ENCODE data around the gene LRRC8B. TPM values are rescaled to one million over a fixed set of nuclear protein-coding genes. Genes with fewer than 3 reads are reported as not detected.
A peak's percentile ranks its signal among the peaks of the same experiment; 100 is the strongest.
"Not testable (repeated sequence)": the region's sequence is repeated elsewhere in the genome, so short reads cannot be mapped to it uniquely, and the experiment has no call there.

The LRRC8B gene
- total RNA-seq, 2 experiments from 2014 or later = 11.8 to 13.0 TPM

DNA sequence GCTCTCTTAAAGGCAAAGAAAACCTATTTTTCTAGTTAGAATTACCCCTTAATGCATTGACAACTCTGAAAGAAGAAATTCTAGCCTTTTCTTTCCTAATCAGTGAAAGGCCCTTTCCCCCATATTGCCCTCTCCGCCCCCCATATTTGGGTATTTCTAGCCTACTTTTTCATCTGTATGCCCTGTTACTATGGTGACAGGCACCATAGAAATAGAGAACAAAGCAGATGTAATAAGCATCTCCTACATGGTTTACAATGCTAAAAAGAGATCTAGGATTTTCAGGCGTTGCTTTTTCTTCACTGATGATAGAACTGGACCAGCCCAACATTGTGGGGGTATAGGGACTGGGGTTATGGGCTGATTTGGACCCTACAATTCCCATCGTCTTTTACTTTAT, 14.5 kb downstream of the LRRC8B start:
- Mint-ChIP-seq H3K9me3 (ENCODE audit: insufficient read depth) (no peaks in the 10 kb centered on the region), H3K27ac (no peak overlapping the region), H3K4me1 (ENCODE audit: low read depth) (peaks cover 32% of the 10 kb centered on the region), H3K4me3 (no peak overlapping the region), H3K36me3 (ENCODE audit: low read depth) (peaks cover 31% of the 10 kb centered on the region), H3K27me3 (ENCODE audit: low read depth) (no peaks in the 10 kb centered on the region)
- no peak for DNase-seq
- ATAC-seq = no peak
- ChIA-PET CTCF (no interaction called here), POLR2A (interaction anchor here (0.8 kb wide), 1 partner anchor 13 kb away, joined by 3 read pairs; no protein-coding TSS in a partner anchor)

DNA sequence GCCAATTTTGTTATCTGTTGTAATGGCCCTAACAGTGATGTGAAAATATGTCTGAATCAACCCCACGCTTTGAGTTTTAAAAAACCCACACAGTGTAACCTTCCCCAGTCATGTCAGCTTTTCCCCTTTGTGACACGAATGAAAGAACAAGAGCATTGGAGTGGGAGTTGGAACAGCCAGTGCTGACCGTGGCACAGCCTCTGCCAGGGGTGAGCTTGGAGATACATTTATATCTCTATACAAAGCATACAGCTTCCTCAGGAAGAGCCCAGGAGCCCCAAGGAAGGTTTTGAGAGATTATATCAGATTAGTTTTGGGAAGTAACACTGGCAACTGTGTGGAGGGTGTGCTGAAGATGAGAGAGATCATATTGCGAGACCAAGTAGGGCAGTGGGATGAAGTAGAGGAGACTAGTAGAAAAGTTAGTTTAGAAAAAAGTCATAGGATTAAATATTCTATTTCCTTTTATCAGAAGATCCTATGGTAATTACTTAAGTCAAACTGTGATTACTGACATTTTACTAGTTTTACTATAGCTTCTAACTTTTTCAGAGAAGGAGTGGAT, 15.9 kb downstream of the LRRC8B start:
- Mint-ChIP-seq H3K4me3 (no peak overlapping the region), H3K27me3 (ENCODE audit: low read depth) (no peaks in the 10 kb centered on the region), H3K36me3 (ENCODE audit: low read depth) (peaks cover 31% of the 10 kb centered on the region), H3K27ac (no peak overlapping the region), H3K4me1 (ENCODE audit: low read depth) (peaks cover 44% of the 10 kb centered on the region), H3K9me3 (ENCODE audit: insufficient read depth) (no peaks in the 10 kb centered on the region)
- ATAC-seq (no peak), DNase-seq (no peak)
- CTCF ChIA-PET = interaction anchor here (0.8 to 1.3 kb wide), 5 partner anchors 8 to 62 kb away, joined by 3 to 6 read pairs (median 3); no protein-coding TSS in a partner anchor
- POLR2A ChIA-PET = interaction anchor here (0.7 kb wide), 1 partner anchor 65 kb away, joined by 3 read pairs; no protein-coding TSS in a partner anchor

GRCh38 chr1:89542345-89542744, 17.7 kb downstream of the LRRC8B start:
- Mint-ChIP-seq H3K36me3 (ENCODE audit: low read depth) (peaks cover 26% of the 10 kb centered on the region), H3K4me3 (no peak overlapping the region), H3K9me3 (ENCODE audit: insufficient read depth) (no peaks in the 10 kb centered on the region), H3K27me3 (ENCODE audit: low read depth) (no peaks in the 10 kb centered on the region), H3K27ac (no peak overlapping the region), H3K4me1 (ENCODE audit: low read depth) (peaks cover 54% of the 10 kb centered on the region)
- ATAC-seq (no peak), DNase-seq (no peak)
- ChIA-PET CTCF (interaction anchor here (0.9 to 1.5 kb wide), 3 partner anchors 8 to 38 kb away, joined by 3 to 4 read pairs (median 3); no protein-coding TSS in a partner anchor), POLR2A (interaction anchor here (1.0 kb wide), 1 partner anchor 88 kb away, joined by 4 read pairs; no protein-coding TSS in a partner anchor)

GRCh38 chr1:89543632-89544031, 19.0 kb downstream of the LRRC8B start:
- H3K27me3 Mint-ChIP-seq (ENCODE audit: low read depth); ATAC-seq; CTCF ChIA-PET; POLR2A ChIA-PET; H3K27ac Mint-ChIP-seq; H3K9me3 Mint-ChIP-seq (ENCODE audit: insufficient read depth); H3K4me3 Mint-ChIP-seq; DNase-seq: not testable (repeated sequence)
- peaks cover 44% of the 10 kb centered on the region for H3K4me1 Mint-ChIP-seq (ENCODE audit: low read depth)
- H3K36me3 Mint-ChIP-seq (ENCODE audit: low read depth) = peaks cover 21% of the 10 kb centered on the region

- no peak overlapping the region for H3K27ac Mint-ChIP-seq
- POLR2A ChIA-PET = interaction anchor here (1.1 kb wide), 1 partner anchor 11 kb away, joined by 3 read pairs; no protein-coding TSS in a partner anchor
- H3K27me3 Mint-ChIP-seq (ENCODE audit: low read depth) = no peaks in the 10 kb centered on the region
- peak; percentile 36 for DNase-seq
- peaks cover 16% of the 10 kb centered on the region for H3K36me3 Mint-ChIP-seq (ENCODE audit: low read depth)
- CTCF ChIA-PET = interaction anchor here (1.1 to 1.3 kb wide), 2 partner anchors 12 to 236 kb away, joined by 4 to 6 read pairs; no protein-coding TSS in a partner anchor
- H3K4me3 Mint-ChIP-seq = no peak overlapping the region
- no peaks in the 10 kb centered on the region for H3K9me3 Mint-ChIP-seq (ENCODE audit: insufficient read depth)
- ATAC-seq = peak; percentile 40
- H3K4me1 Mint-ChIP-seq (ENCODE audit: low read depth) = peaks cover 35% of the 10 kb centered on the region
These were observed 20.8 kb downstream of the LRRC8B start for GRCh38 chr1:89545264-89546038.

DNA sequence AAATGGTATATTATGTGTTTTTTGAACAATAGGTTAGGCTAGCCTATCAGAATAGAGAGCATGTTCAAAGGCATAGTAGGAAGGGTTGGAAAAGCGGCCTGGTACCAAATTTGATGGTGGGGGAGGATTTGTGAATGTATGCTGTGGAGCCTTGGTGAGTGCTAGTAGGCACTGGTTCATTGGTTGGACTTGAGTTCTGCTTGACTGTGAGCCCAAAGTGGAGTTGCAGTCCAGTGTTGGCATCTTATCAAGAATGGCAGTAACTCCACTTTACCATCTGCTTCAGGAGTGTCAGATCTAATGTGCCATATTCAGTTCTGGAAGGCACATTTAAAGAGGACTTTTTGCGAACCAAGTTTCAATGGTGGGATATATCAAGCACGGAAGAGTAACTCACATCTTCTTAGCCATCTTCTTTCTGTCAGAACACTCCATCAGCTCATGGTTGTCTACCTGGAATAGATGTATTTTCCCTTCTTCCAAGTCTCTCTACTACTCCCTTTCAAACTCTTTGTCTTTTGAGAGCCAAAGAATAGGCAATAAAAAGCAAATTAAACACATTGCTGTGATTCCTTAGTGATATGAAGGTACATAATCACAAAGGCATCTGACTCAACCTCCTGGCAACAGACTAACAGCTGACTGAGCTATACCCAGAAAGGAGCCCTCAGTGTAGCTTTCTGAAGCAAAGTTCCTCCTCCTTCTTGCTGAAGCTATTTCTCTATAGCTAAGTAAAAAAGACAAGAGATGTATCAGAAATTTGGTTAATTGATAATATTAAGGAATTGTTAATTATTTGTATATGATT, 21.7 kb downstream of the LRRC8B start:
- H3K27ac Mint-ChIP-seq = no peak overlapping the region
- no peak overlapping the region for H3K4me3 Mint-ChIP-seq
- no peaks in the 10 kb centered on the region for H3K27me3 Mint-ChIP-seq (ENCODE audit: low read depth)
- no peaks in the 10 kb centered on the region for H3K9me3 Mint-ChIP-seq (ENCODE audit: insufficient read depth)
- DNase-seq = no peak
- POLR2A ChIA-PET = interaction anchor here (1.1 kb wide), 1 partner anchor 11 kb away, joined by 3 read pairs; no protein-coding TSS in a partner anchor
- H3K36me3 Mint-ChIP-seq (ENCODE audit: low read depth) = peaks cover 17% of the 10 kb centered on the region
- no peak for ATAC-seq
- H3K4me1 Mint-ChIP-seq (ENCODE audit: low read depth) = peaks cover 34% of the 10 kb centered on the region
- CTCF ChIA-PET = interaction anchor here (0.8 to 1.6 kb wide), 5 partner anchors 11 to 235 kb away, joined by 3 to 6 read pairs (median 4); no protein-coding TSS in a partner anchor

GRCh38 chr1:89546934-89547562, 22.4 kb downstream of the LRRC8B start:
- Mint-ChIP-seq H3K27ac (no peak overlapping the region), H3K4me1 (ENCODE audit: low read depth) (peaks cover 32% of the 10 kb centered on the region), H3K27me3 (ENCODE audit: low read depth) (no peaks in the 10 kb centered on the region), H3K4me3 (no peak overlapping the region), H3K36me3 (ENCODE audit: low read depth) (peaks cover 15% of the 10 kb centered on the region), H3K9me3 (ENCODE audit: insufficient read depth) (no peaks in the 10 kb centered on the region)
- POLR2A ChIA-PET = interaction anchor here (1.1 kb wide), 1 partner anchor 10 kb away, joined by 3 read pairs; no protein-coding TSS in a partner anchor
- ATAC-seq = no peak
- CTCF ChIA-PET = interaction anchor here (0.7 to 1.6 kb wide), 6 partner anchors 10 to 235 kb away, joined by 3 to 6 read pairs (median 4); no protein-coding TSS in a partner anchor
- no peak for DNase-seq

- Mint-ChIP-seq H3K9me3 (ENCODE audit: insufficient read depth) (no peaks in the 10 kb centered on the region), H3K27me3 (ENCODE audit: low read depth) (no peaks in the 10 kb centered on the region), H3K4me3 (no peak overlapping the region), H3K27ac (no peak overlapping the region), H3K36me3 (ENCODE audit: low read depth) (peaks cover 12% of the 10 kb centered on the region), H3K4me1 (ENCODE audit: low read depth) (peaks cover 34% of the 10 kb centered on the region)
- CTCF ChIA-PET = interaction anchor here (0.7 to 1.6 kb wide), 2 partner anchors 60 to 63 kb away, joined by 3 read pairs; no protein-coding TSS in a partner anchor
- POLR2A ChIA-PET = no interaction called here
- ATAC-seq (no peak), DNase-seq (no peak)
These were observed 23.0 kb downstream of the LRRC8B start for GRCh38 chr1:89547563-89548116.

DNA sequence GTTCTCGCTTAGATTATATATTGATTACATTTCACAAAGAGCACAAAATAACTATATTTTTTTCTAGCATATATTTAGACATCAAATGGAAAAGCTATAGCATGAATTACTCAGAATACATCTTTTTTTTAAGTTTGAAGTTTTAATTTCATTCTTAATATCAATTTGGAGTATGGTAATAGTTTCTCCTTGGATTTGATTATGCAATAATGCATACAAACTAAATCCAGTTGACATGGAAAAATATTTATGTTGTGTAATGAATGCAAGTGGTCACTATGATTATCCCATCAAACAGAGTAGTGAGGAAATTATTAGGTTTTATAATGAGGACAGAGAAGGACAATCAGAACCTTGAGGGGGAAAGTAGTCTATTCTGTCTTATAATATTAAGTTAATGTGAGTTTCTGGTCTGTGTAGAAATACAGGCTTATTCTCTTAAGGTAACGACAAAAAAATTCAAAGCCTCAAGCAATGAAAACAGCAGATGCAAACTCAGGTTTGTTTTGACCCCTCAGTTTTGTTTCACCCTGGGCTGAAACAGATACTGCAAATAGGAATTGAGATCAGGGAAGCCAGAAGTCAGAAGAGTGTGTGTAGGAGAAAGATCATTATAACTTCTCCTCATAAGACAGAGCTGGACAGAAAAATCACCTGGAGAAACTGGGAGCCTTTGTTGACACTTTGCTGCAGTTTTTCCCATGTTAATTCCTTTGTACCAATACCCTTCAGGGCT, 23.7 kb downstream of the LRRC8B start:
- Mint-ChIP-seq H3K27me3 (ENCODE audit: low read depth) (no peaks in the 10 kb centered on the region), H3K4me1 (ENCODE audit: low read depth) (peaks cover 36% of the 10 kb centered on the region), H3K27ac (no peak overlapping the region), H3K9me3 (ENCODE audit: insufficient read depth) (no peaks in the 10 kb centered on the region), H3K4me3 (no peak overlapping the region), H3K36me3 (ENCODE audit: low read depth) (peaks cover 14% of the 10 kb centered on the region)
- CTCF ChIA-PET = interaction anchor here (0.7 to 1.9 kb wide), 2 partner anchors 10 to 59 kb away, joined by 3 to 5 read pairs; no protein-coding TSS in a partner anchor
- POLR2A ChIA-PET = no interaction called here
- ATAC-seq (no peak), DNase-seq (no peak)

DNA sequence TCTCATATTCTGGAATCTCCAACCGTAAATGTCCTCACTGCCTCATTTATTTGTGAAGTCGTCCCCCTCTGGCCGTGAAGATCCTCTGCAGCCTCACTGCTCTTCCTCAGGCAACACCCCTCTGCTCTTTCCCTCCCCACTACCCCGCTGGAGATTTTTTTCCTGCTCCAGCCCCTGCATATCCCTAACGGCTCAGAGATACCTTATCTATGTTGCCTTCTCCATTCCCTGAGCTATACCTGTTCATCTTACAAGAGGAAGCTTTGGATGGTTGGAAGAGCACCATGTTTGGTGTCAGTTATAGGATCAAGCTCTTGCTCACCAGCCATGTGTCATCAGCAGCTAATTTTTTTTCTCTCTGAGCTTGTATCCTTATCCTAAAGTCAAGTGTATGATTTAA, 26.4 kb downstream of the LRRC8B start:
- Mint-ChIP-seq H3K4me1 (ENCODE audit: low read depth) (peaks cover 24% of the 10 kb centered on the region), H3K27ac (no peak overlapping the region), H3K27me3 (ENCODE audit: low read depth) (no peaks in the 10 kb centered on the region), H3K4me3 (no peak overlapping the region), H3K36me3 (ENCODE audit: low read depth) (peaks cover 33% of the 10 kb centered on the region), H3K9me3 (ENCODE audit: insufficient read depth) (no peaks in the 10 kb centered on the region)
- ChIA-PET POLR2A (no interaction called here), CTCF (interaction anchor here (0.7 kb wide), 1 partner anchor 46 kb away, joined by 3 read pairs; no protein-coding TSS in a partner anchor)
- ATAC-seq (no peak), DNase-seq (no peak)
